Right renal pelvis (tissue), 4 donors: ENCODE data around the gene ZBED1. TPM values are rescaled to one million over a fixed set of nuclear protein-coding genes. Genes with fewer than 3 reads are reported as not detected.
"Not testable (repeated sequence)": the region's sequence is repeated elsewhere in the genome, so short reads cannot be mapped to it uniquely, and the experiment has no call there.

ENCODE experiments used
- DNase-seq, 4 donors: peaks; one replicate each; pipeline ENCODE4 v3.0.0-alpha.2; 2013; ENCODE audit warnings: low read depth in 4 of 4, low spot score in 3 of 4, missing footprints in 1 of 4
- polyA plus RNA-seq, 4 donors: library from polyadenylated mRNA; unstranded; fragments of 120-200 nt; gene quantifications; one replicate each; pipeline ENCODE4 v1.2.1, GENCODE V29; 2013; ENCODE audit not compliant: insufficient read length in 4 of 4

Gene ZBED1
- polyA plus RNA-seq, 4 donors, result 43.9 to 57.3 (median 48.0) TPM

- no peak for DNase-seq
Observed at GRCh38 chrX:2499507-2499906, 1.3 kb downstream of the ZBED1 start.

- DNase-seq, result no peak
Observed at GRCh38 chrX:2498781-2499302, 1.9 kb downstream of the ZBED1 start.

GRCh38 chrX:2497961-2498780 is 2.6 kb downstream of the ZBED1 start:
- no peak for DNase-seq

GRCh38 chrX:2495595-2495994 is 5.2 kb downstream of the ZBED1 start:
- DNase-seq, result no peak

GRCh38 chrX:2492531-2493218 is 8.1 kb downstream of the ZBED1 start:
- no peak for DNase-seq

GRCh38 chrX:2490634-2491033 is 10.1 kb downstream of the ZBED1 start:
- DNase-seq, result no peak

GRCh38 chrX:2489446-2490445 is 11.0 kb downstream of the ZBED1 start:
- no peak for DNase-seq

GRCh38 chrX:2488621-2489285 is 12.0 kb downstream of the ZBED1 start:
- no peak for DNase-seq

- no peak for DNase-seq
Observed at GRCh38 chrX:2487366-2487765, 13.4 kb downstream of the ZBED1 start.

GRCh38 chrX:2486476-2487133 is 14.2 kb downstream of the ZBED1 start:
- no peak for DNase-seq

GRCh38 chrX:2485789-2486345 is 14.9 kb downstream of the ZBED1 start:
- no peak for DNase-seq

GRCh38 chrX:2484721-2485648 is 15.8 kb downstream of the ZBED1 start:
- DNase-seq, result no peak

- no peak for DNase-seq
Observed at GRCh38 chrX:2484256-2484655, 16.5 kb downstream of the ZBED1 start.

- DNase-seq, result no peak
Observed at GRCh38 chrX:2483398-2484060, 17.2 kb downstream of the ZBED1 start.

GRCh38 chrX:2481597-2481996 is 19.2 kb downstream of the ZBED1 start:
- DNase-seq, result not testable (repeated sequence)

- DNase-seq, result not testable (repeated sequence)
Observed at GRCh38 chrX:2479982-2480381, 20.8 kb downstream of the ZBED1 start.

GRCh38 chrX:2479420-2479780 is 21.4 kb downstream of the ZBED1 start:
- DNase-seq, result no peak
